Adipocyte (in vitro differentiated cells): Measurements from ENCODE around the gene GPRC5D.

Experiments
- DNase-seq: peaks from one replicate; pipeline ENCODE4 v3.0.0-alpha.2; 2015; ENCODE audit warnings: low read depth
- H3K27me3 ChIP-seq: replicated peaks from 2 replicates; pipeline ENCODE4 v1.7.0; 2013; ENCODE audit warnings: mild to moderate bottlenecking, low read length, moderate library complexity; ENCODE audit not compliant: control insufficient read depth, insufficient read depth
- H3K36me3 ChIP-seq: 2 replicates; pipeline ENCODE4 v1.7.0; 2013; ENCODE audit warnings: low read length, mild to moderate bottlenecking, moderate library complexity; ENCODE audit not compliant: control insufficient read depth, insufficient read depth, severe bottlenecking
- H3K4me1 ChIP-seq: 2 replicates; pipeline ENCODE4 v1.7.0; 2013; ENCODE audit warnings: mild to moderate bottlenecking, low read length, moderate library complexity; ENCODE audit not compliant: control insufficient read depth, insufficient read depth
- H3K4me3 ChIP-seq: 2 replicates; pipeline ENCODE4 v1.7.0; 2013; ENCODE audit warnings: mild to moderate bottlenecking, low read length, moderate library complexity
- H3K9ac ChIP-seq: 2 replicates; pipeline ENCODE4 v1.7.0; 2013; ENCODE audit warnings: mild to moderate bottlenecking, low read length, moderate library complexity
- H3K9me3 ChIP-seq: 2 replicates; pipeline ENCODE4 v1.7.0; 2013; ENCODE audit warnings: mild to moderate bottlenecking, low read length, moderate library complexity; ENCODE audit not compliant: control insufficient read depth

GPRC5D gene

DNA sequence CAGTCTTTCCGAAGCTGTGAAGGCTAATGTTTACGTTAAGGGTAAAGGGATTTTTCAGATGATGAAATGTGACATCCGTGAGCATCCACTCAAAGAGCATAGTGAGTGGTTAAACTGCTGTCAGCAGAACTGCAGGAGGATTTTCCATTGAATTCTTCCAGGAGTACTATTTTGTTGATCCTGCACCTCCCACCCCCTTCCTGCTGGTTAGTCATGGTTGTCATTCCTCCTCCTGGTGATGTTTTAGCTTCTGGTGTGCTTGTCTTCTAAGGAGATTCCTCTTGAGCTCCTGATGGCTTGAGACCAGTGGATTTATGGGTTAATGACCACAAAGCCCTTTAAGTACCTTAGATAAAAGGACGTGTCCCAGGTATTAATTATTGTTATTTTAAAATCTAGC, 2.4 kb upstream of the GPRC5D start:
- Histone ChIP-seq H3K9me3 (no peaks in the 10 kb centered on the region), H3K4me3 (no peak overlapping the region), H3K27me3 (no peaks in the 10 kb centered on the region), H3K4me1 (no peaks in the 10 kb centered on the region), H3K36me3 (no peaks in the 10 kb centered on the region), H3K9ac (no peak overlapping the region)
- peak; percentile 32 for DNase-seq

DNA sequence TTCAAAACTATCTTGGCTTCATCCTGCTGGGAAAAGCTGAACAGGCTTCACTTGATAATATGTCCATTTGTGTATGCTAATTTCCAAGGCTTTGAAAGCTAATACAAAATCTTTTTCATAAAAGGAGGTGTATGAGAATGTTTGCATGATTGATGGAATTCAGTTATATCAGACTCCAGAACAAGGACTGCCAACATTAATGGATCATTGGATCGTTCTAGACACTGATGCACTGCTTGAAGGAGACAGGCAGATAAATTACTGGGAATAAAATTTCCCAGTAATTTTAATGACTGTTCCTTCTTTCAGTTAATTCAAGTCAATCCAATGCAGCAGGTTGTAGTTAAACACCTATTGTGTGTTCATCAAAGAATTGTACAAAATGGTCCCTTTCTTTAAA, 466 bp downstream of the GPRC5D start:
- no peak for DNase-seq
- Histone ChIP-seq H3K4me1 (peaks cover 10% of the 10 kb centered on the region), H3K9ac (no peak overlapping the region), H3K4me3 (no peak overlapping the region), H3K36me3 (no peaks in the 10 kb centered on the region), H3K9me3 (no peaks in the 10 kb centered on the region), H3K27me3 (no peaks in the 10 kb centered on the region)

DNA sequence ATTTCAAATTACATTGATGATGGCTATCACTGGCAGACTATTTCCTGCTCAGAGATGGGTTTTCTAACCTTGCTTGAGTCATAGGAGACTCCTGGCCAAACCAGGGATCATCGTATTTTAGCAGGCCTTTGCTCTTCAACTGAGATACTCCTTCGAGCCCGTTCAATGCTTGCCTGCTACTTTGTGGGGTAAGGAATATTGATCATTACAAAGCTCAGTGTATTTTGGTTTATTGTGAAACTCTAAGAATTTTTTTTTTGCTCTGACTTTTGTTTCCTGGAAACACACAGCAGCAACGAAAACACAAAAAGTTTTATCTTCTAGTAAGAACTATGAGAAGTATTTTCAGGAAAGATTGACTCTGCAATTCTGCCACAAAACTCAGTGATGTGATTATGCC, 4.1 kb downstream of the GPRC5D start:
- DNase-seq = no peak
- Histone ChIP-seq H3K9me3 (no peaks in the 10 kb centered on the region), H3K36me3 (no peaks in the 10 kb centered on the region), H3K27me3 (no peaks in the 10 kb centered on the region), H3K4me1 (peaks cover 23% of the 10 kb centered on the region), H3K9ac (no peak overlapping the region), H3K4me3 (no peak overlapping the region)

DNA sequence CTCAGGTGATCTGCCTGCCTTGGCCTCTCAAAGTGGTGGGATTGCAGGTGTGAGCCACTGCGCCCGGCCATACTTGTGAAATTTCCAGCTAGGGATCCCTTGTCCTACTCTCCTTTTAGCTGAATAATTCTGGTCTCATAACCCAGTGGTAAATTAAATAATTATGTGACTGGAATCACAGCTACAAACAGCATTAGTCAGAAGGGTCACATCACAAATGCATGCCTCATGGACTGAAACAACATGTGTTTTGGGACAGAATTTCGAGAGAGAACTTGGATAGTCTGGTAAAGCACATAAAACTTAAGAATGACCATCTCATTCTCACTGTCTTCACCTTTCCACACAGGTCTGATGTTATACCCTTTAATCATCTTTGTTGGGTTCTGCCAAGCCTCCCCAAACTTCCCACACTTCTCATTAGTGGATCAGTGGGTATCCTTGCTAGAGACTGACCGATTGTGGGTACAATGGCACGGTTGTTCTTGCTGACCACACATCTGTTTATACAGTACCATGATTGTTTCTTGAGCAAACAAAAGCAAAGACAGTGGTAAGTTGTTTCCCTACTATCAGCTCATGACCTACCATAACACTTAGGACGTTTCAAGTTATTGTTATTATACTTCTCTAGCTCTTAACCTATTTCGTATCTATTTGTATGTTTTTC, 5.1 kb downstream of the GPRC5D start:
- DNase-seq = no peak
- no peak overlapping the region for H3K4me3 ChIP-seq
- H3K27me3 ChIP-seq = no peaks in the 10 kb centered on the region
- H3K36me3 ChIP-seq = no peaks in the 10 kb centered on the region
- H3K4me1 ChIP-seq = peaks cover 23% of the 10 kb centered on the region
- H3K9me3 ChIP-seq = no peaks in the 10 kb centered on the region
- no peak overlapping the region for H3K9ac ChIP-seq

DNA sequence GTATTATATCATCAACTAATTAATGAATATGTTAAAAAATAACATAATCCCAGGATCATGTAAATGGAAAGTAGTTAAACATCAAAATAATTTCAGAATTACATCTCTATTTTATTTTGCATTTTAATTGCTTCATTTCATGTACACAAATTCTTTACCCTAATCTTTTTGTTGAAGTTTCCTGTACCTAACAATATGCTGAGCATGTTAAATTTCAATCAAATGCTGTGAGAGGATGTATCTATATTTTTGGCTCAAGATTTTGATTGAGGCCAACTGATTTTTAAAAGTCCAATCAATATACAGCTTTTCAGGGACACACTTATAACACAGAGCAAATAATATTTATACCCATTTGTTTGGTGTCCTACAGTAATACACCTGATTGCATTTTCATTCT, 6.4 kb downstream of the GPRC5D start:
- H3K27me3 ChIP-seq = no peaks in the 10 kb centered on the region
- H3K4me3 ChIP-seq = no peak overlapping the region
- H3K9ac ChIP-seq = no peak overlapping the region
- DNase-seq = no peak
- H3K36me3 ChIP-seq = no peaks in the 10 kb centered on the region
- H3K9me3 ChIP-seq = no peaks in the 10 kb centered on the region
- H3K4me1 ChIP-seq = peaks cover 23% of the 10 kb centered on the region

DNA sequence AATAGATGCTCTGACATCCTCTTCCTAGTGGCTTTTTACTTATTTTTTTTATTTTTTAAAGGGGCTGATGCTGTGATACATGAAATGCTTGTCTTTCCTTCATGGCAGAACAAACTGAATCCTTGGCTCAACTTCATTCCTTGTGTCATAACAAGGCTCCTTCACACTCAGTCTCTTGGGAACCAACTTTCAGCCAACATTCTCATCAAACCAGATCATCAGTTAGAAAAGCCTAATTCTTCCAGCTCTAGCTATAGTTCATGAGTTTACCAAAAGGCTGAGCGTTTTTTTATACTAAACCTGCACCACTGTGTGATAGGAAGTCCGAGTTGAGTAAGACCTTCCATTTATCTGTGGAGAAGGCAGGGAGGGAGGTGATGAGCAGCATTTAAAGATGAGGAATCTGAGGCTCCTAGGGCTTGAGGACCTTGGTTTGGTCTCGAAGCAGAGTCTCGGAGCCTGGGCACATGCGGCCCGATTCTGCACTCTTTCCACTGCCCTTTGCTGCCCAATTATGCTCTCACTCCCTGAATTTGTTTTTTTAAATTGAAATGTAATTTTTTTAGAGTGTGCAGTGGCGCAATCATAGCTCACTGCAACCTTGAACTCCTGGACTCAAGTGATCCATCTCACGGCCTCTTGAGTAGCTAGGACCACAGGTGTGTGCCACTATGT, 8.2 kb downstream of the GPRC5D start:
- Histone ChIP-seq H3K9ac (no peak overlapping the region), H3K36me3 (no peaks in the 10 kb centered on the region), H3K9me3 (no peaks in the 10 kb centered on the region), H3K4me3 (no peak overlapping the region), H3K4me1 (peaks cover 23% of the 10 kb centered on the region), H3K27me3 (no peaks in the 10 kb centered on the region)
- peak; percentile 50 for DNase-seq

DNA sequence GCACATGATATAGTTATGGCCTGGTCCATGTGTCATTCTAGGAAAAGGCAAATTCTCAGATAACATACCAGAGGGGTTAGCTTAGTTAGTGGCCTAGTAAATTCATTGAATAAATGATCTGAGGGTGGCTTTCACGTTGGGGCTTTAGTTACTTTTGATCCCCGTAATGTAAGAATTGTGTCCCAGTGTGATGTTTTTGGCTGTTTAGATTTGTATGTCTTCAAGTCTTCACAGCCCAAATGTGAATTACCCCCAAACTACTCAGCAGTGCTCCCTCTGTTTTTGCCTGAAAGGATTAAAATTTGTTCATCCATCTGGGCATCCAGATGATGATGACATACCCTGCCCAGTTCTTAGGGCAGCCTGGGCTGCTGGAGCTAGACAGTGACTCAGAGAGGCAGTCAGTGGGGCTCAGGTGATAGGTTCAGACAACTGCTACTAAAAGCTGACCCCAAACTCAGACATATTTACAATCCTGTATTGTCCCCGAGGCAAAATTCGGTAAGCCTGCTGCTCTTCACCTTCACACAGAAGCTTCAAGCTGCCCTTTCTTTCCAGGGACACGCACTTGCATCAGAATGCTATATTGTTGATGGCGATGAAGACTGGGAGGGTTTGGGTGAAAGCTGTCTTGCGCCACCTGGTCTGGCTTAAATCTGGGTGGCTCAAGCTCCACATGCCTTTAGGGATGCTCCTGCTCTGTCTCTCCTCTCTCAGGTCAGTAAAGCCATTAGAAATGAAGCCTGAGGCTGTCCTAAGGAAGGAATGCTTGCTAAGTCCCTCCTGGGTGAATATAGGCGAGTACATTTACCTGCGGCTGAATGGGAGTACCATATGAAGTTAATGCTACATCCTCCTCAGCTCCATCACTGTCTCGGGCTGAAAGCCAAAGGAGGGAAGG, 10.3 kb downstream of the GPRC5D start:
- peaks cover 14% of the 10 kb centered on the region for H3K4me1 ChIP-seq
- no peaks in the 10 kb centered on the region for H3K36me3 ChIP-seq

DNA sequence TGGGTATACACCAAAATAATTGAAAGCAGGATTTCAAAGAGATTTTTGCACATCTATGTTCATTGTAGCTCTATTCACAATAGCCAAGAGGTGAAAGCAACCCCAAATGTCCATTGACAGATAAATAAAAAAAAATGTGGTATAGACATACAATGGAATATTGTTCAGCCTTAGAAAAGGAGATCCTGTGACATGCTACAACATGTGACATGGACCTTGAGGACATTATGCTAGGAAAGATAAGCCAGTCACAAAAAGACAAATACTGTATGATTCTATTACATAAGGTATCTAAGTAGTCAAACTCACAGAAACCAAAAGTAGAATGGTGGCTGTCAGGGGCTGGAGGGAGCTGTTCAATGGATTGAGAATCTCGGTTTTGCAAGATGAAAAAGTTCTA, 12.1 kb downstream of the GPRC5D start:
- Histone ChIP-seq H3K4me1 (peaks cover 12% of the 10 kb centered on the region), H3K36me3 (no peaks in the 10 kb centered on the region), H3K27me3 (no peaks in the 10 kb centered on the region), H3K4me3 (no peak overlapping the region), H3K9me3 (no peaks in the 10 kb centered on the region), H3K9ac (no peak overlapping the region)
- DNase-seq = no peak

More for the DNA sequence above, 10.3 kb downstream of the GPRC5D start:
- DNase-seq = peak; percentile 9
- H3K4me3 ChIP-seq = no peak overlapping the region
- H3K9ac ChIP-seq = no peak overlapping the region
- no peaks in the 10 kb centered on the region for H3K27me3 ChIP-seq
- H3K9me3 ChIP-seq = no peaks in the 10 kb centered on the region

DNA sequence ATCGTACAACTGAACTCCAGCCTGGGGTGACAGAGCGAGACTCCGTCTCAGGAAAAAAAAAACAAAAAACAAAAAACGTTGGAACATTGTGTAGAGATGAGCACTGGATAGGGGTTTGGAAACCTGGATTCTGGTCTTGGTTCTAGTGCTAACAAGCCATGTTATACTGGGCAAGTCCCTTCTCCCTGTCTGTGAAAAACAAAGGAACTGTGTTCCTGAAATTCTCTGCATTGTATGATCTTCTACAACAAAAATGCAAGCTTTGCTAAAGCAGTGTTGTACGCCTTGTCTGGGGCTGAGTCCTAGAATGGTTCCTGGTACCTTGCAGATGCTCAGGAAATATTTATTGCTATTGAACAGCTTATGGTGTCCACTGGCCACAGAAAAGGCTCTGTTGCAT, 13.4 kb downstream of the GPRC5D start:
- Histone ChIP-seq H3K36me3 (no peaks in the 10 kb centered on the region), H3K4me3 (no peak overlapping the region), H3K9me3 (no peaks in the 10 kb centered on the region), H3K27me3 (no peaks in the 10 kb centered on the region), H3K9ac (no peak overlapping the region), H3K4me1 (peaks cover 5% of the 10 kb centered on the region)
- no peak for DNase-seq

DNA sequence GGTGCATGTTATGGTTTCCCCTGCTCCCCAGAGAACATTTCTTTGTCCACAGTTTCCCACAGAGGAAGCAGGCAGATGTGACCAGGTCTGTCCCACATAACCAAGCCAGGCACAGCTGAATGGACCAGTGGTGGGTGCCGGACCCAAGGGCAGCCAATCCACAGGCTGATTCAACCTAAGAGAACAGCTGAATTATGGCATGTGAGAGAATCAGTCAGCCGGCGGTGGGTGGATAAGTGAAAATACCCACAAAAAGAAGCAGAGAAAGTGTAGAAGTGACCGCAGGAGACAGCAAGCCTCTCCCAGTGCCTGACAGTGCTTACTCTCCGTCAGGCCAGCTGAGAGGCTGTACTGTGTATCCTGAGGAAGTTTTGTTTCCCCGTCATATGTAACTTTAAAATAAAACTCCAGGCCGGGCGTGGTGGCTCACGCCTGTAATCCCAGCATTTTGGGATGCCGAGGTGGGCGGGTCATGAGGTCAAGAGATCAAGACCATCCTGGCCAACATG, 14.9 kb downstream of the GPRC5D start:
- no peaks in the 10 kb centered on the region for H3K4me1 ChIP-seq
- H3K9me3 ChIP-seq = no peaks in the 10 kb centered on the region
- no peak overlapping the region for H3K4me3 ChIP-seq
- H3K9ac ChIP-seq = no peak overlapping the region
- no peak for DNase-seq
- H3K36me3 ChIP-seq = no peaks in the 10 kb centered on the region
- H3K27me3 ChIP-seq = no peaks in the 10 kb centered on the region

DNA sequence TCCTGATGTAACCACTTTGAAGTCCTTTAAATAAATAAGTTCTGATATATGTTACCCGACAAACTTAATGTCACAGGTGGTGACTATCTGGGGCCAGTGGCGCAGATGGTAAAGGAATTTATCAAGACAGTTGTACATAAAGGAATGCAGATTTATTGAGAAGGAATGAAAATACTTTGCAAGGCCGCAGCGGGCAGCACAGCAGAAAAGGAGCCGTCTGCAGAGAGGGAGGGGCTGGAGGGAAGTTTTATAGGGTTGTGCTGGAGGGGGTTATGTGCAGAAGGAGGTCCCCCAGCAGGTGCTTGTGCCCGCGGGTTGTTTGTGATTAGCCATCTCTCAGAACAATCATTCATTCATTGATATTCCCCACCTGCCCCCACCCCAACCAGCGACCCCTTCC, 17.4 kb downstream of the GPRC5D start:
- no peaks in the 10 kb centered on the region for H3K9me3 ChIP-seq
- DNase-seq = no peak
- H3K4me1 ChIP-seq = no peaks in the 10 kb centered on the region
- H3K4me3 ChIP-seq = no peak overlapping the region
- H3K27me3 ChIP-seq = no peaks in the 10 kb centered on the region
- H3K9ac ChIP-seq = no peak overlapping the region
- H3K36me3 ChIP-seq = no peaks in the 10 kb centered on the region
